ENCODE data around the gene CPEB3.

CPEB3 gene

GRCh38 chr10:92103376-92104090 lies 187.3 kb downstream of the CPEB3 start:
- Histone ChIP-seq H2AFZ (ENCODE audit: low read length) (no peak overlapping the region), H3K27ac (ENCODE audit: low read depth, low read length, poor library complexity, severe bottlenecking) (no peak overlapping the region), H3K36me3 (ENCODE audit: insufficient read depth, low read length) (no peaks in the 10 kb centered on the region), H3F3A (ENCODE audit: insufficient read depth, low read length) (no peaks in the 10 kb centered on the region), H3K4me2 (ENCODE audit: low read length) (no peak overlapping the region), H3K9me3 (ENCODE audit: low read length) (no peaks in the 10 kb centered on the region), H3K27me3 (ENCODE audit: insufficient read depth, low read length) (no peaks in the 10 kb centered on the region), H3K4me1 (ENCODE audit: insufficient read depth, low read length, severe bottlenecking) (peaks cover 11% of the 10 kb centered on the region), H3K9me2 (ENCODE audit: low read depth, low read length) (no peaks in the 10 kb centered on the region), H3K4me3 (ENCODE audit: low read depth, low read length, poor library complexity, severe bottlenecking) (no peak overlapping the region), H3K9ac (ENCODE audit: low read length) (no peak overlapping the region), H3K79me2 (ENCODE audit: insufficient read depth, low read length) (no peaks in the 10 kb centered on the region), H4K20me1 (ENCODE audit: insufficient read depth, low read length) (no peaks in the 10 kb centered on the region)
- TF ChIP-seq, protein P1, sequence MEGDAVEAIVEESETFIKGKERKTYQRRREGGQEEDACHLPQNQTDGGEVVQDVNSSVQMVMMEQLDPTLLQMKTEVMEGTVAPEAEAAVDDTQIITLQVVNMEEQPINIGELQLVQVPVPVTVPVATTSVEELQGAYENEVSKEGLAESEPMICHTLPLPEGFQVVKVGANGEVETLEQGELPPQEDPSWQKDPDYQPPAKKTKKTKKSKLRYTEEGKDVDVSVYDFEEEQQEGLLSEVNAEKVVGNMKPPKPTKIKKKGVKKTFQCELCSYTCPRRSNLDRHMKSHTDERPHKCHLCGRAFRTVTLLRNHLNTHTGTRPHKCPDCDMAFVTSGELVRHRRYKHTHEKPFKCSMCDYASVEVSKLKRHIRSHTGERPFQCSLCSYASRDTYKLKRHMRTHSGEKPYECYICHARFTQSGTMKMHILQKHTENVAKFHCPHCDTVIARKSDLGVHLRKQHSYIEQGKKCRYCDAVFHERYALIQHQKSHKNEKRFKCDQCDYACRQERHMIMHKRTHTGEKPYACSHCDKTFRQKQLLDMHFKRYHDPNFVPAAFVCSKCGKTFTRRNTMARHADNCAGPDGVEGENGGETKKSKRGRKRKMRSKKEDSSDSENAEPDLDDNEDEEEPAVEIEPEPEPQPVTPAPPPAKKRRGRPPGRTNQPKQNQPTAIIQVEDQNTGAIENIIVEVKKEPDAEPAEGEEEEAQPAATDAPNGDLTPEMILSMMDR (IDR thresholded peaks at IDR 0.05; ENCODE audit: low read length), result no peak
- no peak for TF ChIP-seq EZH2 (IDR thresholded peaks at IDR 0.05; ENCODE audit: borderline replicate concordance, low read length)

DNA sequence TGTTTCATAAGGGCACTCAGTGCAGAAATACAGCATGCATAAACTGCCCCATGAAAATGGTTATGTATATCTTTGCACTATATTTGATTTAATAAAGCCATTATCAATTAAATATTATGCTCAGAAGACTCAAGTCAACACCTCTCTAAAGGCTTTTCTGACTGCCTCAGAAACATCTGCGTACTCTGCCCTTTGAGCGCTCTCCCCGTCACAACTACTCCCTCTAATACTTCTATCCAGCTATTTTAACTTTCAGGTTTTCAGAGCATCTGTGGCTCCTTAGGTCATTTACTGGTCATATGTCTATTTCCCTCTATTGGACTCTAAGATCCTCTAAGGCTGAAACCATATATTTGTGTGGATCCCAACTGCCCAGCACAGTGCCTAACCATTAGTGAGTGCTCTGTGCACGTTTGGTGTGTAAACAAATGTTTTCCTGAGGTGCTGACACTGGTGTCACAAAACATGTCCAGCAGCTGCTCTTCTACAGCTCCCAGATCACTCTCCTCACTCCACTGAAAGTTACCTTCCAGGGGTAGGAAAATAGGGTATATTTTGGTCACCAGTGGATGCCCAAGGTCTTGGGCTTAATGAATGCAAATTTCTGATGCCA lies 188.2 kb downstream of the CPEB3 start:
- H3K4me2 ChIP-seq (ENCODE audit: low read length), result no peak overlapping the region
- no peaks in the 10 kb centered on the region for H4K20me1 ChIP-seq (ENCODE audit: insufficient read depth, low read length)
- no peak overlapping the region for H3K27ac ChIP-seq (ENCODE audit: low read depth, low read length, poor library complexity, severe bottlenecking)

GRCh38 chr10:92094960-92095359 lies 195.9 kb downstream of the CPEB3 start:
- Histone ChIP-seq H3K27ac (ENCODE audit: low read depth, low read length, poor library complexity, severe bottlenecking) (no peak overlapping the region), H3K9me3 (ENCODE audit: low read length) (no peaks in the 10 kb centered on the region), H4K20me1 (ENCODE audit: insufficient read depth, low read length) (no peaks in the 10 kb centered on the region), H3K27me3 (ENCODE audit: insufficient read depth, low read length) (no peaks in the 10 kb centered on the region), H3K4me1 (ENCODE audit: insufficient read depth, low read length, severe bottlenecking) (no peaks in the 10 kb centered on the region), H3K9me2 (ENCODE audit: low read depth, low read length) (no peaks in the 10 kb centered on the region), H3K4me3 (ENCODE audit: low read depth, low read length, poor library complexity, severe bottlenecking) (no peak overlapping the region), H3K4me2 (ENCODE audit: low read length) (no peak overlapping the region), H3K36me3 (ENCODE audit: insufficient read depth, low read length) (no peaks in the 10 kb centered on the region), H3F3A (ENCODE audit: insufficient read depth, low read length) (no peaks in the 10 kb centered on the region), H3K79me2 (ENCODE audit: insufficient read depth, low read length) (no peaks in the 10 kb centered on the region), H2AFZ (ENCODE audit: low read length) (no peak overlapping the region), H3K9ac (ENCODE audit: low read length) (no peak overlapping the region)
- no peak for TF ChIP-seq EZH2 (IDR thresholded peaks at IDR 0.05; ENCODE audit: borderline replicate concordance, low read length)
- TF ChIP-seq, protein P1 (IDR thresholded peaks at IDR 0.05; ENCODE audit: low read length), result no peak

More for the DNA sequence above, 188.2 kb downstream of the CPEB3 start:
- no peak for TF ChIP-seq EZH2 (IDR thresholded peaks at IDR 0.05; ENCODE audit: borderline replicate concordance, low read length)
- TF ChIP-seq, protein P1 (IDR thresholded peaks at IDR 0.05; ENCODE audit: low read length), result no peak
- H3K36me3 ChIP-seq (ENCODE audit: insufficient read depth, low read length), result no peaks in the 10 kb centered on the region
- peaks cover 11% of the 10 kb centered on the region for H3K4me1 ChIP-seq (ENCODE audit: insufficient read depth, low read length, severe bottlenecking)
- no peaks in the 10 kb centered on the region for H3K9me3 ChIP-seq (ENCODE audit: low read length)
- H3K27me3 ChIP-seq (ENCODE audit: insufficient read depth, low read length), result no peaks in the 10 kb centered on the region
- H3F3A ChIP-seq (ENCODE audit: insufficient read depth, low read length), result no peaks in the 10 kb centered on the region
- no peaks in the 10 kb centered on the region for H3K9me2 ChIP-seq (ENCODE audit: low read depth, low read length)
- no peak overlapping the region for H2AFZ ChIP-seq (ENCODE audit: low read length)
- no peaks in the 10 kb centered on the region for H3K79me2 ChIP-seq (ENCODE audit: insufficient read depth, low read length)
- H3K4me3 ChIP-seq (ENCODE audit: low read depth, low read length, poor library complexity, severe bottlenecking), result no peak overlapping the region
- no peak overlapping the region for H3K9ac ChIP-seq (ENCODE audit: low read length)
